HG03442 (cell line): Measurements from ENCODE around the gene ANGEL1.

ENCODE experiments used
- ATAC-seq: cut with Tn5 transposase; IDR thresholded peaks from one replicate; pipeline ENCODE4 v1.9.1; 2021; ENCODE audit warnings: mild to moderate bottlenecking, moderate library complexity; ENCODE audit not compliant: unreplicated experiment

The ANGEL1 gene

GRCh38 chr14:76826122-76826521 lies 13.4 kb upstream of the ANGEL1 start, which contains the start of gene LRRC74A:
Gene LRRC74A, plus strand, starts transcription at chr14:76826408. Its CDS starts 290 bp downstream, at chr14:76826698.
- ATAC-seq = no peak

- ATAC-seq = no peak
Measured at GRCh38 chr14:76820700-76821099, 8.0 kb upstream of the ANGEL1 start.

GRCh38 chr14:76814726-76815645 lies 2.3 kb upstream of the ANGEL1 start:
- no peak for ATAC-seq

GRCh38 chr14:76812093-76812421 lies 625 bp downstream of the ANGEL1 start:
- no peak for ATAC-seq

- no peak for ATAC-seq
Measured at GRCh38 chr14:76811561-76811960, 1.1 kb downstream of the ANGEL1 start.

GRCh38 chr14:76810953-76811400 lies 1.7 kb downstream of the ANGEL1 start:
- no peak for ATAC-seq

- ATAC-seq = no peak
Measured at GRCh38 chr14:76810525-76810924, 2.2 kb downstream of the ANGEL1 start.

- ATAC-seq = no peak
Measured at GRCh38 chr14:76808990-76809389, 3.7 kb downstream of the ANGEL1 start.

GRCh38 chr14:76808011-76808410 lies 4.7 kb downstream of the ANGEL1 start:
- ATAC-seq = no peak

- ATAC-seq = no peak
Measured at GRCh38 chr14:76806446-76806845, 6.2 kb downstream of the ANGEL1 start.

GRCh38 chr14:76793956-76794355 lies 18.7 kb downstream of the ANGEL1 start:
- no peak for ATAC-seq

GRCh38 chr14:76793324-76793723 lies 19.4 kb downstream of the ANGEL1 start:
- no peak for ATAC-seq

- no peak for ATAC-seq
Measured at GRCh38 chr14:76792422-76792821, 20.3 kb downstream of the ANGEL1 start.

GRCh38 chr14:76786601-76787000 lies 26.1 kb downstream of the ANGEL1 start:
- no peak for ATAC-seq

GRCh38 chr14:76784881-76785280 lies 27.8 kb downstream of the ANGEL1 start:
- no peak for ATAC-seq

GRCh38 chr14:76784266-76784874 lies 28.3 kb downstream of the ANGEL1 start:
- ATAC-seq = no peak

GRCh38 chr14:76782885-76783566 lies 29.7 kb downstream of the ANGEL1 start:
- ATAC-seq = no peak

- no peak for ATAC-seq
Measured at GRCh38 chr14:76782115-76782884, 30.4 kb downstream of the ANGEL1 start.

GRCh38 chr14:76781648-76782051 lies 31.0 kb downstream of the ANGEL1 start:
- ATAC-seq = no peak

GRCh38 chr14:76780875-76781647 lies 31.6 kb downstream of the ANGEL1 start:
- ATAC-seq = no peak
